Coronary artery (tissue), 2 donors: ENCODE measurements around the gene RPS29.

Experiments
- DNase-seq: peaks from one replicate; pipeline ENCODE4 v3.0.0-alpha.2; 2017; ENCODE audit warnings: low spot score
- H3K27ac ChIP-seq, 2 donors: fragments of 200-600 bp; sonication (generic); one replicate each; pipeline ENCODE4 v1.5.1; 2016 to 2019
- H3K4me3 ChIP-seq: fragments of 200-600 bp; sonication (generic); 2 replicates; pipeline ENCODE4 v1.5.1; 2016; ENCODE audit warnings: mild to moderate bottlenecking, moderate library complexity
- CTCF ChIP-seq: fragments of 200-600 bp; sonication (generic); IDR thresholded peaks from one replicate; pipeline ENCODE4 v1.5.1; 2019; ENCODE audit warnings: antibody characterized with exemption

RPS29 gene

DNA sequence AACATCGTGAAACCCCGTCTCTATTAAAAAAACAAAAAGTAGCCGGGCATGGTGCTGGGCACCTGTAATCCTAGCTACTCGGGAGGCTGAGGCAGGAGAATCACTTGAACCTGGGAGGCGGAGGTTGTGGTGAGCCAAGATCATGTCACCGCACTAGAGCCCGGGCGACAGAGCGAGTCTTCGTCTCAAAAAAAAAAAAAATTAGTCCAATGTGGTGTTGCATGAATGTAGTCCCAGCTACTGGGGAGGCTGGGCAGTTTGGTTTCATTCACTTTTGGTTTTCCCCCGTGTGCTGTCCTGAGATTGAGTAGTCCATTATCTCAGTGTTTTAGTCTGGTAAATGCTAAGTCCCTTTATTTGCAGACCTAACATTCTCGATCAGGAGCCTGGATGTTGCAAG lies 19.5 kb downstream of the RPS29 start:
- TF ChIP-seq CTCF, result no peak
- Histone ChIP-seq H3K27ac (no peak overlapping the region), H3K4me3 (no peak overlapping the region)
- no peak for DNase-seq

DNA sequence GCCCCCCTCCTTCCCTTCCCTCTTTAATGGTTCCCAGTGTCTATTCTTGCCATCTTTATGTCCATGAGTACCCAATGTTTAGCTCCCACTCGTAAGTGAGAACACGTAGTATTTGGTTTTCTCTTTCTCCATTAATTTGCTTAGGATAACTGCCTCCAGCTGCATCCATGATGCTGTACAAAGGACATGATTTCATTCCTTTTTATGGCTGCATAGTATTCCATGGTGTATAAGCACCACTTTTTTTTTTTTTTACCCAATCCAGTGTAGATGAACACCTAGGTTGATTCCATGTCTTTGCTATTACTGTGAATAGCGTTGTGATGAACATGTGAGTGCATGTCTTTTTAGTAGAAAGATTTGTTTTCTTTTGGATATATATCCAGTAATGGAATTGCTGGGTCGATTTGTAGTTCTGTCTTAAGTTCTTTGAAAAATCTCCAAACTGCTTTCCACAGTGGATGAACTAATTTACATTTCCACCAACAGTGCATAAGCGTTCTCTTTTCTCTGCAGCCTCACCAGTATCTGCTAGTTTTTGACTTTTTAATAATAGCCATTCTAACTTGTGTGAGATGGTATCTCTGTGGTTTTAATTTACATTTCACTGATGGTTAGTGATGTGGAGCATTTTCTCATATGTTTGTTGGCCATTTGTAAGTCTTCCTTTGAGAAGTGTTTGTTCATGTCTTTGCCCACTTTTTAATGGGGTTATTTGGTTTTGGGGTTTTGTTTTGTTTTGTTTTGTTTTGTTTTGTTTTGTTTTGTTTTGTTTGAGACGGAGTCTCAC lies 26.0 kb downstream of the RPS29 start:
- H3K27ac ChIP-seq, result no peak overlapping the region
- TF ChIP-seq CTCF, result no peak
- no peak overlapping the region for H3K4me3 ChIP-seq
- no peak for DNase-seq

DNA sequence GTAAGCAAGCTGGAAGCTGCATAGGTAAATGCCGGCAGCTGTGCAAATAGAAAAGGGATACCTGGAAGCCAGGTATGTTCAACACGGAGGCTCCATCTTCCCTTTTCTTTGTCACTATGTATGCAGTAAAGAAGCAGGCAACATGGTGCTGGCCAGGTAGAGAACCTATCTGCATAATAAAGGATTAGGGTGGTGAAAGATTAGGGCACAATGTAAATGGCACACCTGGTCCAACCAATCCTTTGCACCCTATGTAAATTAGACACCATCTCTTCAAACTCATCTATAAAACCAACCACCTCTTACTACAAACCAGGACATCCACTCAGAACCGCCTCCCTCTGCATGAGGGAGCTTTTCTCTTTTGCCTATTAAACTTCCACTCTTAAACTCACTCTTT lies 32.3 kb downstream of the RPS29 start:
- no peak overlapping the region for H3K27ac ChIP-seq
- DNase-seq, result no peak
- TF ChIP-seq CTCF, result no peak

GRCh38 chr14:49553106-49553505 lies 33.1 kb downstream of the RPS29 start:
- no peak for DNase-seq
- Histone ChIP-seq H3K27ac (no peak overlapping the region), H3K4me3 (no peak overlapping the region)
- no peak for TF ChIP-seq CTCF

More for the DNA sequence above, 32.3 kb downstream of the RPS29 start:
- H3K4me3 ChIP-seq, result no peak overlapping the region

DNA sequence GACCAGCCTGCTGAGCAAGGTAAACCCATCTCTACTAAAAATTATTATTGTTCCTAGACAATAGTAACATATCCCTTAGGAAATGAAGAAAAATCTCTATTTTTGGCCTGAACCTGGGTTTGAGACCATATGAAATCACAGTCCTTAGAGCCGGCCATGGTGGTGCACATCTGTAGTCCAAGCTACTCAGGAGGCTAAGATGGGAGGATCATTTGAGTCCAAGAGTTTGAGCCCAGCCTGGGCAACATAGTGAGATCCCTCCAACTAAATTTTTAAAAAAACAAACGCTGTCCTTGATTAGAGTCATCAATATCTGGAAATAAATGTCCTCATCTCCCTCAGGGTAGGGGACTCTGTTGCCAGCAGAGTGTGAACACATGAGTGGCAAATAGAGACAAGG lies 34.6 kb downstream of the RPS29 start:
- Histone ChIP-seq H3K27ac (no peak overlapping the region), H3K4me3 (no peak overlapping the region)
- no peak for TF ChIP-seq CTCF
- DNase-seq, result no peak

GRCh38 chr14:49550286-49551184 lies 35.6 kb downstream of the RPS29 start:
- Histone ChIP-seq H3K27ac (no peak overlapping the region), H3K4me3 (no peak overlapping the region)
- DNase-seq, result no peak
- no peak for TF ChIP-seq CTCF
